ENCODE data around the gene DUSP23. TPM values are rescaled to one million over a fixed set of nuclear protein-coding genes. Genes with fewer than 3 reads are reported as not detected.

Gene DUSP23
- total and polyA plus RNA-seq, 2 experiments from 2014 or later, result 56.3 to 97.6 TPM

- no peaks in the 10 kb centered on the region for H3K4me1 Mint-ChIP-seq
Measured at GRCh38 chr1:159775716-159776115, 5.0 kb upstream of the DUSP23 start.

More at GRCh38 chr1:159775716-159776115, 5.0 kb upstream of the DUSP23 start:
- TF ChIP-seq CTCF (conservative IDR thresholded peaks at IDR 0.05; ENCODE audit: low read depth in 2 of 2) (no peak; a peak in 1 of 4 replicates), CREB1 (CRISPR knock-in tag; IDR thresholded peaks at IDR 0.05; ENCODE audit: low read depth) (no peak), ETS1 (IDR thresholded peaks at IDR 0.05) (no peak), EZH2phosphoT487 (IDR thresholded peaks at IDR 0.05; ENCODE audit: unreplicated experiment) (no peak), JUNB (IDR thresholded peaks at IDR 0.05; ENCODE audit: unreplicated experiment) (no peak), ZNF331 (CRISPR knock-in tag; IDR thresholded peaks at IDR 0.05; ENCODE audit: low read depth) (no peak), EZH2 (IDR thresholded peaks at IDR 0.05; ENCODE audit: low read depth, unreplicated experiment) (no peak), ZNF114 (CRISPR knock-in tag; IDR thresholded peaks at IDR 0.05) (no peak), POLR2AphosphoS5 (IDR thresholded peaks at IDR 0.05; ENCODE audit: low read depth) (no peak), STAT1 (IDR thresholded peaks at IDR 0.05; ENCODE audit: unreplicated experiment) (no peak)
- TF ChIP-seq, protein P1, sequence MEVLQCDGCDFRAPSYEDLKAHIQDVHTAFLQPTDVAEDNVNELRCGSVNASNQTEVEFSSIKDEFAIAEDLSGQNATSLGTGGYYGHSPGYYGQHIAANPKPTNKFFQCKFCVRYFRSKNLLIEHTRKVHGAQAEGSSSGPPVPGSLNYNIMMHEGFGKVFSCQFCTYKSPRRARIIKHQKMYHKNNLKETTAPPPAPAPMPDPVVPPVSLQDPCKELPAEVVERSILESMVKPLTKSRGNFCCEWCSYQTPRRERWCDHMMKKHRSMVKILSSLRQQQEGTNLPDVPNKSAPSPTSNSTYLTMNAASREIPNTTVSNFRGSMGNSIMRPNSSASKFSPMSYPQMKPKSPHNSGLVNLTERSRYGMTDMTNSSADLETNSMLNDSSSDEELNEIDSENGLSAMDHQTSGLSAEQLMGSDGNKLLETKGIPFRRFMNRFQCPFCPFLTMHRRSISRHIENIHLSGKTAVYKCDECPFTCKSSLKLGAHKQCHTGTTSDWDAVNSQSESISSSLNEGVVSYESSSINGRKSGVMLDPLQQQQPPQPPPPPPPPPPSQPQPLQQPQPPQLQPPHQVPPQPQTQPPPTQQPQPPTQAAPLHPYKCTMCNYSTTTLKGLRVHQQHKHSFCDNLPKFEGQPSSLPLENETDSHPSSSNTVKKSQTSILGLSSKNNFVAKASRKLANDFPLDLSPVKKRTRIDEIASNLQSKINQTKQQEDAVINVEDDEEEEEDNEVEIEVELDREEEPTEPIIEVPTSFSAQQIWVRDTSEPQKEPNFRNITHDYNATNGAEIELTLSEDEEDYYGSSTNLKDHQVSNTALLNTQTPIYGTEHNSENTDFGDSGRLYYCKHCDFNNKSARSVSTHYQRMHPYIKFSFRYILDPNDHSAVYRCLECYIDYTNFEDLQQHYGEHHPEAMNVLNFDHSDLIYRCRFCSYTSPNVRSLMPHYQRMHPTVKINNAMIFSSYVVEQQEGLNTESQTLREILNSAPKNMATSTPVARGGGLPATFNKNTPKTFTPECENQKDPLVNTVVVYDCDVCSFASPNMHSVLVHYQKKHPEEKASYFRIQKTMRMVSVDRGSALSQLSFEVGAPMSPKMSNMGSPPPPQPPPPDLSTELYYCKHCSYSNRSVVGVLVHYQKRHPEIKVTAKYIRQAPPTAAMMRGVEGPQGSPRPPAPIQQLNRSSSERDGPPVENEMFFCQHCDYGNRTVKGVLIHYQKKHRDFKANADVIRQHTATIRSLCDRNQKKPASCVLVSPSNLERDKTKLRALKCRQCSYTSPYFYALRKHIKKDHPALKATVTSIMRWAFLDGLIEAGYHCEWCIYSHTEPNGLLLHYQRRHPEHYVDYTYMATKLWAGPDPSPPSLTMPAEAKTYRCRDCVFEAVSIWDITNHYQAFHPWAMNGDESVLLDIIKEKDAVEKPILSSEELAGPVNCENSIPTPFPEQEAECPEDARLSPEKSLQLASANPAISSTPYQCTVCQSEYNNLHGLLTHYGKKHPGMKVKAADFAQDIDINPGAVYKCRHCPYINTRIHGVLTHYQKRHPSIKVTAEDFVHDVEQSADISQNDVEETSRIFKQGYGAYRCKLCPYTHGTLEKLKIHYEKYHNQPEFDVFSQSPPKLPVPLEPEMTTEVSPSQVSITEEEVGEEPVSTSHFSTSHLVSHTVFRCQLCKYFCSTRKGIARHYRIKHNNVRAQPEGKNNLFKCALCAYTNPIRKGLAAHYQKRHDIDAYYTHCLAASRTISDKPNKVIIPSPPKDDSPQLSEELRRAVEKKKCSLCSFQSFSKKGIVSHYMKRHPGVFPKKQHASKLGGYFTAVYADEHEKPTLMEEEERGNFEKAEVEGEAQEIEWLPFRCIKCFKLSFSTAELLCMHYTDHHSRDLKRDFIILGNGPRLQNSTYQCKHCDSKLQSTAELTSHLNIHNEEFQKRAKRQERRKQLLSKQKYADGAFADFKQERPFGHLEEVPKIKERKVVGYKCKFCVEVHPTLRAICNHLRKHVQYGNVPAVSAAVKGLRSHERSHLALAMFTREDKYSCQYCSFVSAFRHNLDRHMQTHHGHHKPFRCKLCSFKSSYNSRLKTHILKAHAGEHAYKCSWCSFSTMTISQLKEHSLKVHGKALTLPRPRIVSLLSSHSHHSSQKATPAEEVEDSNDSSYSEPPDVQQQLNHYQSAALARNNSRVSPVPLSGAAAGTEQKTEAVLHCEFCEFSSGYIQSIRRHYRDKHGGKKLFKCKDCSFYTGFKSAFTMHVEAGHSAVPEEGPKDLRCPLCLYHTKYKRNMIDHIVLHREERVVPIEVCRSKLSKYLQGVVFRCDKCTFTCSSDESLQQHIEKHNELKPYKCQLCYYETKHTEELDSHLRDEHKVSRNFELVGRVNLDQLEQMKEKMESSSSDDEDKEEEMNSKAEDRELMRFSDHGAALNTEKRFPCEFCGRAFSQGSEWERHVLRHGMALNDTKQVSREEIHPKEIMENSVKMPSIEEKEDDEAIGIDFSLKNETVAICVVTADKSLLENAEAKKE (CRISPR knock-in tag; IDR thresholded peaks at IDR 0.05), result no peak
- TF ChIP-seq, protein P2, sequence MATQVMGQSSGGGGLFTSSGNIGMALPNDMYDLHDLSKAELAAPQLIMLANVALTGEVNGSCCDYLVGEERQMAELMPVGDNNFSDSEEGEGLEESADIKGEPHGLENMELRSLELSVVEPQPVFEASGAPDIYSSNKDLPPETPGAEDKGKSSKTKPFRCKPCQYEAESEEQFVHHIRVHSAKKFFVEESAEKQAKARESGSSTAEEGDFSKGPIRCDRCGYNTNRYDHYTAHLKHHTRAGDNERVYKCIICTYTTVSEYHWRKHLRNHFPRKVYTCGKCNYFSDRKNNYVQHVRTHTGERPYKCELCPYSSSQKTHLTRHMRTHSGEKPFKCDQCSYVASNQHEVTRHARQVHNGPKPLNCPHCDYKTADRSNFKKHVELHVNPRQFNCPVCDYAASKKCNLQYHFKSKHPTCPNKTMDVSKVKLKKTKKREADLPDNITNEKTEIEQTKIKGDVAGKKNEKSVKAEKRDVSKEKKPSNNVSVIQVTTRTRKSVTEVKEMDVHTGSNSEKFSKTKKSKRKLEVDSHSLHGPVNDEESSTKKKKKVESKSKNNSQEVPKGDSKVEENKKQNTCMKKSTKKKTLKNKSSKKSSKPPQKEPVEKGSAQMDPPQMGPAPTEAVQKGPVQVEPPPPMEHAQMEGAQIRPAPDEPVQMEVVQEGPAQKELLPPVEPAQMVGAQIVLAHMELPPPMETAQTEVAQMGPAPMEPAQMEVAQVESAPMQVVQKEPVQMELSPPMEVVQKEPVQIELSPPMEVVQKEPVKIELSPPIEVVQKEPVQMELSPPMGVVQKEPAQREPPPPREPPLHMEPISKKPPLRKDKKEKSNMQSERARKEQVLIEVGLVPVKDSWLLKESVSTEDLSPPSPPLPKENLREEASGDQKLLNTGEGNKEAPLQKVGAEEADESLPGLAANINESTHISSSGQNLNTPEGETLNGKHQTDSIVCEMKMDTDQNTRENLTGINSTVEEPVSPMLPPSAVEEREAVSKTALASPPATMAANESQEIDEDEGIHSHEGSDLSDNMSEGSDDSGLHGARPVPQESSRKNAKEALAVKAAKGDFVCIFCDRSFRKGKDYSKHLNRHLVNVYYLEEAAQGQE (IDR thresholded peaks at IDR 0.05; ENCODE audit: unreplicated experiment), result no peak
- Mint-ChIP-seq H3K27ac (no peak overlapping the region), H3K4me3 (no peak overlapping the region), H3K9me3 (no peaks in the 10 kb centered on the region), H3K36me3 (ENCODE audit: low read depth) (no peaks in the 10 kb centered on the region), H3K27me3 (ENCODE audit: insufficient read depth, low read depth, poor library complexity) (peaks cover 3% of the 10 kb centered on the region)
- H3F3A ChIP-seq (replicated peaks; ENCODE audit: low read depth), result no peaks in the 10 kb centered on the region
- no peak for ATAC-seq
- no peak overlapping the region for H3K4me3 ChIP-seq
- H4K20me1 ChIP-seq (replicated peaks; ENCODE audit: insufficient read depth), result no peaks in the 10 kb centered on the region
- no peak overlapping the region for H3K4me2 ChIP-seq
- no peak for DNase-seq (ENCODE audit: low spot score)
- H3K9me2 ChIP-seq (ENCODE audit: insufficient read depth), result no peaks in the 10 kb centered on the region
- H3K36me3 ChIP-seq (ENCODE audit: insufficient read depth), result no peaks in the 10 kb centered on the region
- H2AFZ ChIP-seq, result no peak overlapping the region
- no peaks in the 10 kb centered on the region for H3K4me1 ChIP-seq (ENCODE audit: insufficient read depth)
- no peaks in the 10 kb centered on the region for H3K79me2 ChIP-seq (replicated peaks; ENCODE audit: insufficient read depth)
- no peak overlapping the region for H3K27ac ChIP-seq (ENCODE audit: low read depth)
- no peaks in the 10 kb centered on the region for H3K27me3 ChIP-seq (ENCODE audit: insufficient read depth)
